GM10248 (cell line): ENCODE data around the gene RGP1.

ENCODE experiments used
- CTCF ChIA-PET: fragments of 300-600 bp; sonication (Branson Sonifier 250); formaldehyde crosslinking; extraction: SDS; loops from one replicate; lab custom pipeline; 2021; ENCODE audit warnings: antibody characterized with exemption; lab: Yijun Ruan, JAX
- POLR2A ChIA-PET: fragments of 350-650 bp; sonication (Branson Sonifier 250); formaldehyde crosslinking; extraction: SDS; loops from one replicate; lab custom pipeline; 2020; ENCODE audit warnings: antibody characterized with exemption; lab: Yijun Ruan, JAX
- DNase-seq: peaks from one replicate; pipeline ENCODE4 v3.0.0; 2012; ENCODE audit errors: extremely low spot score
- CTCF ChIP-seq: IDR thresholded peaks from 2 replicates; pipeline ENCODE4 v1.5.1; 2012; ENCODE audit warnings: mild to moderate bottlenecking, low read depth; ENCODE audit errors: extremely low read depth, missing control alignments, control extremely low read depth

The RGP1 gene

GRCh38 chr9:35789541-35789940 is 40.5 kb downstream of the RGP1 start:
- no peak for TF ChIP-seq CTCF
- CTCF ChIA-PET: interaction anchor here (0.7 to 4.1 kb wide), 38 partner anchors 7 to 141 kb away, joined by 3 to 72 read pairs (median 6); partner anchors contain the start of genes HINT2, MSMP and SPAG8

GRCh38 chr9:35790025-35790384 is 40.9 kb downstream of the RGP1 start:
- no peak for TF ChIP-seq CTCF
- POLR2A ChIA-PET: no interaction called here

More at GRCh38 chr9:35789541-35789940, 40.5 kb downstream of the RGP1 start:
- POLR2A ChIA-PET: no interaction called here
- no peak for DNase-seq

GRCh38 chr9:35790385-35791296 is 41.6 kb downstream of the RGP1 start:
- POLR2A ChIA-PET: no interaction called here
- TF ChIP-seq CTCF: peak; percentile 67
- peak; percentile 85 for DNase-seq
- CTCF ChIA-PET: interaction anchor here (0.7 to 4.1 kb wide), 40 partner anchors 8 to 187 kb away, joined by 3 to 72 read pairs (median 6); partner anchors contain the start of genes FAM221B, HINT2, MSMP and SPAG8

More at GRCh38 chr9:35790025-35790384, 40.9 kb downstream of the RGP1 start:
- no peak for DNase-seq
- CTCF ChIA-PET: interaction anchor here (0.7 to 4.1 kb wide), 39 partner anchors 8 to 186 kb away, joined by 3 to 72 read pairs (median 6); partner anchors contain the start of genes FAM221B, HINT2, MSMP and SPAG8

- CTCF ChIA-PET: interaction anchor here (2.4 to 4.1 kb wide), 3 partner anchors 19 to 37 kb away, joined by 9 to 45 read pairs (median 11); partner anchors contain the start of gene MSMP
- POLR2A ChIA-PET: no interaction called here
- no peak for TF ChIP-seq CTCF
- DNase-seq: no peak
Measured at GRCh38 chr9:35791297-35791921, 42.3 kb downstream of the RGP1 start, which contains the start of gene NPR2. NPR2 (plus strand) TSS chr9:35791591; CDS start chr9:35792409, 818 bp downstream.

- CTCF ChIA-PET: interaction anchor here (1.3 to 2.4 kb wide), 5 partner anchors 20 to 90 kb away, joined by 4 to 11 read pairs (median 9); partner anchors contain the start of genes MSMP and SPAG8
Measured at GRCh38 chr9:35792024-35792813, 43.1 kb downstream of the RGP1 start.

More at GRCh38 chr9:35792024-35792813, 43.1 kb downstream of the RGP1 start:
- DNase-seq: no peak
- POLR2A ChIA-PET: no interaction called here
- no peak for TF ChIP-seq CTCF
